GM12864 (cell line): Measurements from ENCODE around the gene CD59.

ENCODE experiments used
- DNase-seq: peaks from one replicate; pipeline ENCODE4 v3.0.0-alpha.2; 2011; ENCODE audit warnings: low read depth
- H3K4me3 ChIP-seq: 2 replicates; pipeline ENCODE4 v1.5.1; 2011; ENCODE audit warnings: mild to moderate bottlenecking, low read depth, low read length, control low read depth
- CTCF ChIP-seq: IDR thresholded peaks from 2 replicates; pipeline ENCODE4 v1.5.1; 2011; ENCODE audit warnings: low read depth, mild to moderate bottlenecking, moderate library complexity, low read length, control low read depth, inconsistent platforms; ENCODE audit errors: missing control alignments

The CD59 gene

DNA sequence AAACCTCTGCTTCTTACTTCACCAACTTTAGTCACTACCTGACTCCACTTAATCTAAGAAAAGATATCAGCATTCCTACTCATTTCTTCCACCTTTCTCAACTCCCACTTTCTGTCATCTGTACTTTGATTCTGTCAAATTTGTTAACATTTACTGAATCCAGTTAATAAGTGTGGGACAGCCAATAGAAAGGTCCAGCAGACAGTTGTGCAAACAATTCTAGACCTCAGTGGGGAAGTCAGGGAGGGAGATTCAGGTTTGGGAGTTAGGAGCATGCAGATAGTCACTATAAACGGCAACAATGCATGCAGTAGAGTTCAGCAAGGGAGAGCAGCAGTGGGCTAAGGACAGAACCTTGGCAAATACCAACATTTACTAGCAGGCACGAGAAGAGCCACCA lies 34.0 kb upstream of the CD59 start:
- no peak overlapping the region for H3K4me3 ChIP-seq
- no peak for TF ChIP-seq CTCF
- no peak for DNase-seq

- TF ChIP-seq CTCF = no peak
- no peak overlapping the region for H3K4me3 ChIP-seq
- no peak for DNase-seq
Observed at GRCh38 chr11:33769542-33769941, 33.3 kb upstream of the CD59 start.

DNA sequence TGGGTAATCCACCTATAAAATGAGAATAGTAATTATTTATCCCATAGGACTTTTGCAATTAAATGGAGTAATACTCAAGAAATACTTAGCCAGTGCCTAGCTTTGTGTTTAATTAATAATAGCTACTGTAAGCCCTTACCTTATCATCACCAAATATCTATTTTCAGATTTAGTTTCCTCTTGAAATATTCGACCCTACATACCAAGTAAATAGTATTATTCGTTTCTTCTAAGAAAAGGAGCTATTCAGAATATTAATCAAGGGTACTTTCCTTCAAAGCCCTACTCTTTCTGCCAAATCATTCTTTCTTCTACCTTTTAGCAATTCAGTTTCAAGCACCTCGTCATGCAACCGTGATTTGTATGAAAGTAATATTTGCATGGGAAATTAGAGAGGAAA lies 31.4 kb upstream of the CD59 start:
- DNase-seq = no peak
- H3K4me3 ChIP-seq = no peak overlapping the region
- no peak for TF ChIP-seq CTCF

- no peak overlapping the region for H3K4me3 ChIP-seq
- TF ChIP-seq CTCF = no peak
- no peak for DNase-seq
Observed at GRCh38 chr11:33766085-33766484, 29.9 kb upstream of the CD59 start.

GRCh38 chr11:33761471-33761870 lies 25.2 kb upstream of the CD59 start:
- no peak for DNase-seq
- H3K4me3 ChIP-seq = no peak overlapping the region
- TF ChIP-seq CTCF = no peak

DNA sequence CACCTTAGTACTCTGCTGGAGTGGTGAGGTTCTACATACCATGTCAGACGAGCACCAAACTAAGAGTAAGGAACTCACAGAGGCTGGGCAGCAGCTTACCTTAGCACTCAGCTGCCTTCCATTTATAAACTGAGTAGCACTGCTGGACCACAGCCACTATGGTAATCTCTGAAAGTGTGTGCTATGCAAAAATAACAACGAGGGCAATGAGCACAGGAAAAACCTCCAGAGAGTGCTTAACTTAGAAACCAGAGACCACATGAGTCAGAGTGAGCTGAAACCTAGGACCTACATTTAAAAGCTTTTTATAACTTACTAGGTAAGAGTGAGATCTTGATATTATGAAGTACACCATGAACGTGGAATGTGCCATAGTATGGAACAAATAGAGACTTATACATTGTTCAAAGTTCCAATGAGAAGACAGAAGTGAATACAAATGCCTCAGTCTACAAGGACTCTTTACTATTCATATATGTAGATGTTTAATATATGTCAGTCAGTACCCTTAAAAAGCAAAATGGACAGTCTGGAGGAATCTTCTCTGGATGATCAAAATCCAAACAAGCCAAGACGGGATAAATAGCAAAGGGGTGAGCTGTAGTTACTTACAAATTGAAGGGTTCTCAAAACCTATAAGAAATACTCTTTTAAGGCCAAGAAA lies 17.2 kb upstream of the CD59 start:
- peak; percentile 68 for DNase-seq
- TF ChIP-seq CTCF = no peak
- no peak overlapping the region for H3K4me3 ChIP-seq

DNA sequence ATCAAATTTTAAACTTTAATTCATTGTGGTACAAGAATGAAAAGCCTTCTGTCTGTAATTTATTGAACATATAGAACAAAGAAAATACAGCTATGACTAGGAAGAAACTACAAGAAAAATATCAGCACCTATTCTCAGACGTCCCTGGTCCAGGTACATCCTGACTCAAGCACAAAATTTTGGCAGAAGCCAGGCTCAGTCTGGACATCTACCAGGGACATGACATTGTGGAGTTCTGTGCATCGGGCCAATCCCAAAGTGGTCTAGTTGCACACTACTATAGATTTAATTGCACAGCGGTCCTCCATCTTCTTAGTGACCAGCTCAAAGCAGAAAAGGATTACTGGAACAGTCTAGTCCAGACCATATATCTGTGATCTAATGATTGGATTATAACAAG lies 15.7 kb upstream of the CD59 start:
- DNase-seq = no peak
- TF ChIP-seq CTCF = no peak
- H3K4me3 ChIP-seq = no peak overlapping the region
